H1 (cell line): ENCODE data around the gene RNF39. TPM values are rescaled to one million over a fixed set of nuclear protein-coding genes. Genes with fewer than 3 reads are reported as not detected.

Experiments
- CTCF ChIA-PET: fragments of 300-600 bp; sonication (Branson Sonifier 250); formaldehyde crosslinking; loops from one replicate; lab custom pipeline; 2021; ENCODE audit not compliant: partially characterized antibody; lab: Charles Lee
- POLR2A ChIA-PET: fragments of 300-600 bp; sonication (Branson Sonifier 250); formaldehyde crosslinking; loops from one replicate; lab custom pipeline; 2021; ENCODE audit warnings: inconsistent platforms; ENCODE audit not compliant: partially characterized antibody; lab: Charles Lee
- DNase-seq, 2 experiments: peaks; one replicate each; pipeline versions ENCODE4 v3.0.0 to v3.0.0-alpha.2; 2010 to 2022; ENCODE audit warnings: low spot score in 2 of 2, low read depth in 1 of 2, mixed read lengths in 1 of 2
- FAIRE-seq: peaks from 2 replicates; lab custom pipeline; 2011; peaks lifted over from hg19 to GRCh38; lab: Jason Lieb, UNC
- H2AFZ ChIP-seq: 2 replicates; pipeline ENCODE4 v1.8.1; 2012; ENCODE audit warnings: low read length, inconsistent platforms
- H2AK5ac ChIP-seq: 2 replicates; pipeline ENCODE4 v1.6.1; 2013; ENCODE audit warnings: low read depth, low read length
- H2BK120ac ChIP-seq: replicated peaks from 2 replicates; pipeline ENCODE3; 2013; ENCODE audit warnings: low read depth, low read length, inconsistent platforms
- H2BK12ac ChIP-seq: 2 replicates; pipeline ENCODE4 v1.6.1; 2013; ENCODE audit warnings: low read depth, low read length
- H2BK15ac ChIP-seq: 2 replicates; pipeline ENCODE4 v1.6.1; 2013; ENCODE audit warnings: low read length
- H2BK20ac ChIP-seq: 2 replicates; pipeline ENCODE4 v1.6.1; 2013; ENCODE audit warnings: low read length
- H2BK5ac ChIP-seq: 2 replicates; pipeline ENCODE4 v1.6.1; 2013; ENCODE audit warnings: low read depth, low read length
- H3K14ac ChIP-seq: 2 replicates; pipeline ENCODE4 v1.6.1; 2013; ENCODE audit warnings: inconsistent platforms; ENCODE audit not compliant: insufficient read length
- H3K18ac ChIP-seq: 2 replicates; pipeline ENCODE4 v1.6.1; 2013; ENCODE audit warnings: low read length; ENCODE audit errors: extremely low read depth
- H3K23ac ChIP-seq: 2 replicates; pipeline ENCODE4 v1.6.1; 2013; ENCODE audit warnings: inconsistent platforms; ENCODE audit not compliant: insufficient read length
- H3K23me2 ChIP-seq: 2 replicates; pipeline ENCODE4 v1.6.1; 2013; ENCODE audit warnings: low read depth, low read length
- H3K27ac ChIP-seq: 2 replicates; pipeline ENCODE4 v1.6.1; 2011; ENCODE audit warnings: low read depth, low read length, inconsistent platforms
- H3K27me3 ChIP-seq, 4 experiments: replicated peaks in 1 of 4; 1 replicate in 1 of 4; 2 replicates in 3 of 4; pipeline versions ENCODE4 v1.6.1 to v1.8.1; 2011 to 2013; ENCODE audit warnings: low read length in 3 of 4, mild to moderate bottlenecking in 3 of 4, inconsistent platforms in 2 of 4, mixed read lengths in 2 of 4, moderate library complexity in 1 of 4; ENCODE audit not compliant: control insufficient read depth in 3 of 4, insufficient read depth in 3 of 4; ENCODE audit errors: extremely low read depth in 1 of 4
- H3K36me3 ChIP-seq, 4 experiments: 2 replicates each; pipeline versions ENCODE4 v1.6.1 to v1.8.1; 2011 to 2013; ENCODE audit warnings: mild to moderate bottlenecking in 4 of 4, low read length in 3 of 4, moderate library complexity in 2 of 4, control low read depth in 1 of 4, inconsistent platforms in 1 of 4; ENCODE audit not compliant: insufficient read depth in 4 of 4, control insufficient read depth in 2 of 4
- H3K4ac ChIP-seq: replicated peaks from 2 replicates; pipeline ENCODE3; 2013; ENCODE audit warnings: low read length, low read depth, mixed read lengths, inconsistent platforms; ENCODE audit not compliant: insufficient read length
- H3K4me1 ChIP-seq, 4 experiments: replicated peaks in 1 of 4; 1 replicate in 1 of 4; 2 replicates in 3 of 4; pipeline versions ENCODE4 v1.6.1 to v1.8.1; 2011 to 2013; ENCODE audit warnings: low read length in 3 of 4, inconsistent platforms in 2 of 4, mixed read lengths in 1 of 4; ENCODE audit not compliant: insufficient read depth in 4 of 4, control insufficient read depth in 3 of 4
- H3K4me2 ChIP-seq, 2 experiments: 2 replicates each; pipeline versions ENCODE4 v1.6.1 to v1.8.1; 2011 to 2013; ENCODE audit warnings: low read depth in 2 of 2, low read length in 2 of 2, control low read depth in 1 of 2, inconsistent platforms in 1 of 2, mild to moderate bottlenecking in 1 of 2; ENCODE audit not compliant: insufficient read depth in 1 of 2
- H3K4me3 ChIP-seq, 4 experiments: fragments of 200-600, 300-600 bp in 1 of 4; sonication (generic), shearing (Covaris generic), sonication (Bioruptor Twin) in 1 of 4; 2 replicates each; pipeline versions ENCODE4 v1.5.1 to v1.8.1; 2011 to 2016; ENCODE audit warnings: low read length in 4 of 4, low read depth in 3 of 4, control low read depth in 2 of 4, inconsistent platforms in 2 of 4, mild to moderate bottlenecking in 2 of 4, mixed read lengths in 1 of 4, moderate library complexity in 1 of 4; ENCODE audit not compliant: insufficient read depth in 2 of 4; ENCODE audit errors: extremely low read depth in 1 of 4
- H3K56ac ChIP-seq: replicated peaks from 2 replicates; pipeline ENCODE3; 2013; ENCODE audit warnings: low read depth, mild to moderate bottlenecking, mixed read lengths, low read length, inconsistent platforms; ENCODE audit not compliant: insufficient read length
- H3K79me1 ChIP-seq: 2 replicates; pipeline ENCODE4 v1.6.1; 2013; ENCODE audit warnings: low read depth, low read length, control low read depth
- H3K79me2 ChIP-seq, 2 experiments: 2 replicates each; pipeline versions ENCODE4 v1.6.1 to v1.8.1; 2012 to 2013; ENCODE audit warnings: low read length in 2 of 2, mild to moderate bottlenecking in 2 of 2, inconsistent platforms in 1 of 2; ENCODE audit not compliant: insufficient read depth in 2 of 2, control insufficient read depth in 1 of 2
- H3K9ac ChIP-seq, 4 experiments: replicated peaks in 1 of 4; 1 replicate in 1 of 4; 2 replicates in 3 of 4; pipeline versions ENCODE4 v1.6.1 to v1.8.1; 2011 to 2013; ENCODE audit warnings: low read depth in 3 of 4, low read length in 3 of 4, control low read depth in 2 of 4, mild to moderate bottlenecking in 2 of 4, moderate library complexity in 2 of 4, inconsistent platforms in 1 of 4; ENCODE audit errors: extremely low read depth in 1 of 4
- H3K9me3 ChIP-seq, 2 experiments: 2 replicates each; pipeline versions ENCODE4 v1.6.1 to v1.8.1; 2012 to 2013; ENCODE audit warnings: mild to moderate bottlenecking in 2 of 2, moderate library complexity in 2 of 2, control low read depth in 1 of 2, inconsistent platforms in 1 of 2, low read depth in 1 of 2, low read length in 1 of 2, mixed read lengths in 1 of 2; ENCODE audit not compliant: insufficient read depth in 2 of 2
- H4K20me1 ChIP-seq, 2 experiments: replicated peaks in 1 of 2; 2 replicates each; pipeline versions ENCODE3 to v1.8.1; 2011 to 2013; ENCODE audit warnings: inconsistent platforms in 2 of 2, low read length in 2 of 2, mild to moderate bottlenecking in 1 of 2; ENCODE audit not compliant: insufficient read depth in 2 of 2, control insufficient read depth in 1 of 2
- H4K5ac ChIP-seq: 2 replicates; pipeline ENCODE4 v1.6.1; 2013; ENCODE audit warnings: low read length, low read depth, mixed read lengths, inconsistent platforms; ENCODE audit not compliant: insufficient read length
- H4K8ac ChIP-seq: 2 replicates; pipeline ENCODE4 v1.8.0; 2013; ENCODE audit warnings: mild to moderate bottlenecking, moderate library complexity, low read length, inconsistent platforms; ENCODE audit not compliant: insufficient read depth; ENCODE audit errors: extremely low read depth
- H4K91ac ChIP-seq: replicated peaks from 2 replicates; pipeline ENCODE3; 2013; ENCODE audit warnings: low read length, mixed read lengths, inconsistent platforms; ENCODE audit not compliant: insufficient read length
- CHD1 ChIP-seq: IDR thresholded peaks from 2 replicates; pipeline ENCODE4 v1.6.1; 2012; ENCODE audit warnings: low read depth, low read length, improper control_type of control experiment
- HDAC2 ChIP-seq, 2 experiments: fragments of 300-600 bp in 1 of 2; sonication (generic) in 1 of 2; IDR thresholded peaks; 2 replicates each; pipeline ENCODE4 v1.6.1; 2011 to 2012; ENCODE audit warnings: low read depth in 2 of 2, low read length in 2 of 2, mild to moderate bottlenecking in 2 of 2, moderate library complexity in 2 of 2, borderline replicate concordance in 1 of 2, inconsistent platforms in 1 of 2
- KDM5A ChIP-seq: fragments of 200-600 bp; IDR thresholded peaks from 2 replicates; pipeline ENCODE4 v1.7.1; 2012; ENCODE audit warnings: mild to moderate bottlenecking, low read length, inconsistent platforms, mixed read lengths
- POU5F1 ChIP-seq: IDR thresholded peaks from 2 replicates; pipeline ENCODE4 v1.6.1; 2011; ENCODE audit warnings: low read depth, mild to moderate bottlenecking, low read length, moderate library complexity
- SP4 ChIP-seq: IDR thresholded peaks from 2 replicates; pipeline ENCODE4 v1.6.1; 2012; ENCODE audit warnings: low read length, inconsistent platforms
- WGBS, 2 experiments: shearing (Covaris generic) in 1 of 2; methylation state at CpG; one replicate each; pipeline versions ENCODE4 v1.1.6 to v1.1.7; 2013 to 2015; ENCODE audit warnings: low lambda C conversion rate in 2 of 2, mixed read lengths in 2 of 2, inconsistent platforms in 1 of 2, low coverage in 1 of 2, missing lambda C conversion rate in 1 of 2; ENCODE audit not compliant: insufficient replicate concordance in 2 of 2, insufficient coverage in 1 of 2, insufficient read length in 1 of 2; ENCODE audit errors: extremely low coverage in 1 of 2, missing lambda C conversion rate in 1 of 2; 5-methylcytosine and 5-hydroxymethylcytosine counted together
- polyA plus RNA-seq, 7 experiments: library from polyadenylated mRNA; depleted of rRNA in 3 of 7; stranded (reverse) in 5 of 7; unstranded in 2 of 7; fragments of >200 nt in 5 of 7; fragments of 200-250 nt in 2 of 7; gene quantifications; 1 replicate in 5 of 7; 2 replicates in 1 of 7; 4 replicates in 1 of 7; pipeline versions ENCODE4 v1.2.1 to v1.2.3, GENCODE V29; 2011 to 2013; ENCODE audit warnings: missing spikeins in 2 of 7, mixed read lengths in 2 of 7
- total RNA-seq: library from RNA; stranded (reverse); fragmentation: NEBNext Ultra II Directional; extraction: Animal tissue kit (Norgen Biotek cat#: 25700); gene quantifications from 2 replicates; pipeline ENCODE4 v1.2.1, GENCODE V29; 2021
- TF ChIP-seq, protein P1 (sequence below), 3 experiments: IDR thresholded peaks; 1 replicate in 2 of 3; 2 replicates in 1 of 3; pipeline versions ENCODE4 v1.5.1 to v1.6.1; 2011; ENCODE audit warnings: low read length in 3 of 3, mild to moderate bottlenecking in 3 of 3, inconsistent platforms in 2 of 3, low read depth in 1 of 3, moderate library complexity in 1 of 3; ENCODE audit not compliant: insufficient read depth in 1 of 3; ENCODE audit errors: control extremely low read depth in 1 of 3
- TF ChIP-seq, protein P2 (sequence below): IDR thresholded peaks from 2 replicates; pipeline ENCODE4 v1.6.1; 2012; ENCODE audit warnings: inconsistent platforms
- TF ChIP-seq, protein P3 (sequence below): IDR thresholded peaks from 2 replicates; pipeline ENCODE4 v1.6.1; 2012; ENCODE audit warnings: low read length, inconsistent platforms
- TF ChIP-seq, protein P4 (sequence below): IDR thresholded peaks from 2 replicates; pipeline ENCODE4 v1.6.1; 2011; ENCODE audit warnings: low read depth, mild to moderate bottlenecking, low read length; ENCODE audit not compliant: insufficient read depth

The RNF39 gene
- total and polyA plus RNA-seq, 2 of the 8 experiments (the other 6 are each of a cell fraction or from before 2014, with no cell fraction given) = 1.4 to 2.3 TPM

DNA sequence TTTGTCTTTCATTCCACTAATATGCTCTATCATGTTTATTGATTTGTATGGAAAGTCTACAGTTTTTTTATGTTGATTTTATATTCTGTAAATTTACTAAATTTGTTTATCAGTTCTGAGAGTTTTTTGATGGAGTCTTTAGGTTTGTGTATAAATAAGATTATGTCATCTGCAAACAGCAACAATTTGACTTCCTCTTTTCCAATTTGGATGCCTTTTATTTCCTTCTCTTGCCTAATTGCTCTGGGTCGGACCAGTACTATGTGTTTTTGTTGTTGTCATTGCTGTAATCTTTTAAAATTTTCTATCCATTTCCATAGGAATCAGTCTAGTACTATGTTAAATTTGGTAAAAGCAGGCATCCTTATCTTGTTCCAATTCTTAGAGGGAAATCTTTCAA lies 46.0 kb downstream of the RNF39 start:
- Histone ChIP-seq H3K23me2 (no peaks in the 10 kb centered on the region), H2AK5ac (no peak overlapping the region), H2BK120ac (no peak overlapping the region), H3K23ac (no peak overlapping the region), H3K56ac (no peak overlapping the region), H3K9ac (no peak overlapping the region), H2BK20ac (no peak overlapping the region), H3K4me2 (no peak overlapping the region), H3K4me1 (no peaks in the 10 kb centered on the region), H3K36me3 (no peaks in the 10 kb centered on the region), H3K27me3 (no peaks in the 10 kb centered on the region), H3K9me3 (no peaks in the 10 kb centered on the region), H2BK5ac (no peak overlapping the region), H2BK12ac (no peak overlapping the region), H2AFZ (no peak overlapping the region), H4K20me1 (no peaks in the 10 kb centered on the region), H3K14ac (no peak overlapping the region), H4K91ac (no peak overlapping the region), H4K8ac (no peak overlapping the region), H3K18ac (no peak overlapping the region), H3K4ac (no peak overlapping the region), H3K79me1 (no peaks in the 10 kb centered on the region), H3K27ac (no peak overlapping the region), H2BK15ac (no peak overlapping the region), H4K5ac (no peak overlapping the region), H3K79me2 (no peaks in the 10 kb centered on the region), H3K4me3 (no peak overlapping the region)
- 83% methylated on average over 1 of the region's 1 CpG; no CpG with 5 or more reads in 1 of the 2 experiments for WGBS, 2 experiments
- DNase-seq (no peak), FAIRE-seq (no peak)
- CTCF ChIA-PET = no interaction called here
- POLR2A ChIA-PET = no interaction called here
- no peak for TF ChIP-seq POU5F1
- TF ChIP-seq, protein P1, sequence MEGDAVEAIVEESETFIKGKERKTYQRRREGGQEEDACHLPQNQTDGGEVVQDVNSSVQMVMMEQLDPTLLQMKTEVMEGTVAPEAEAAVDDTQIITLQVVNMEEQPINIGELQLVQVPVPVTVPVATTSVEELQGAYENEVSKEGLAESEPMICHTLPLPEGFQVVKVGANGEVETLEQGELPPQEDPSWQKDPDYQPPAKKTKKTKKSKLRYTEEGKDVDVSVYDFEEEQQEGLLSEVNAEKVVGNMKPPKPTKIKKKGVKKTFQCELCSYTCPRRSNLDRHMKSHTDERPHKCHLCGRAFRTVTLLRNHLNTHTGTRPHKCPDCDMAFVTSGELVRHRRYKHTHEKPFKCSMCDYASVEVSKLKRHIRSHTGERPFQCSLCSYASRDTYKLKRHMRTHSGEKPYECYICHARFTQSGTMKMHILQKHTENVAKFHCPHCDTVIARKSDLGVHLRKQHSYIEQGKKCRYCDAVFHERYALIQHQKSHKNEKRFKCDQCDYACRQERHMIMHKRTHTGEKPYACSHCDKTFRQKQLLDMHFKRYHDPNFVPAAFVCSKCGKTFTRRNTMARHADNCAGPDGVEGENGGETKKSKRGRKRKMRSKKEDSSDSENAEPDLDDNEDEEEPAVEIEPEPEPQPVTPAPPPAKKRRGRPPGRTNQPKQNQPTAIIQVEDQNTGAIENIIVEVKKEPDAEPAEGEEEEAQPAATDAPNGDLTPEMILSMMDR (IDR thresholded peaks at IDR 0.05; ENCODE audit: control extremely low read depth in 1 of 3, insufficient read depth in 1 of 3, low read depth in 1 of 3, low read length in 3 of 3) = no peak
- TF ChIP-seq HDAC2 (IDR thresholded peaks at IDR 0.05; ENCODE audit: borderline replicate concordance in 1 of 2, low read depth in 2 of 2, low read length in 2 of 2) = no peak
- no peak for TF ChIP-seq CHD1
- TF ChIP-seq, protein P2, sequence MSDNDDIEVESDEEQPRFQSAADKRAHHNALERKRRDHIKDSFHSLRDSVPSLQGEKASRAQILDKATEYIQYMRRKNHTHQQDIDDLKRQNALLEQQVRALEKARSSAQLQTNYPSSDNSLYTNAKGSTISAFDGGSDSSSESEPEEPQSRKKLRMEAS = no peak
- no peak for TF ChIP-seq SP4
- TF ChIP-seq, protein P3, sequence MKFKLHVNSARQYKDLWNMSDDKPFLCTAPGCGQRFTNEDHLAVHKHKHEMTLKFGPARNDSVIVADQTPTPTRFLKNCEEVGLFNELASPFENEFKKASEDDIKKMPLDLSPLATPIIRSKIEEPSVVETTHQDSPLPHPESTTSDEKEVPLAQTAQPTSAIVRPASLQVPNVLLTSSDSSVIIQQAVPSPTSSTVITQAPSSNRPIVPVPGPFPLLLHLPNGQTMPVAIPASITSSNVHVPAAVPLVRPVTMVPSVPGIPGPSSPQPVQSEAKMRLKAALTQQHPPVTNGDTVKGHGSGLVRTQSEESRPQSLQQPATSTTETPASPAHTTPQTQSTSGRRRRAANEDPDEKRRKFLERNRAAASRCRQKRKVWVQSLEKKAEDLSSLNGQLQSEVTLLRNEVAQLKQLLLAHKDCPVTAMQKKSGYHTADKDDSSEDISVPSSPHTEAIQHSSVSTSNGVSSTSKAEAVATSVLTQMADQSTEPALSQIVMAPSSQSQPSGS = no peak
- TF ChIP-seq KDM5A = no peak
- TF ChIP-seq, protein P4, sequence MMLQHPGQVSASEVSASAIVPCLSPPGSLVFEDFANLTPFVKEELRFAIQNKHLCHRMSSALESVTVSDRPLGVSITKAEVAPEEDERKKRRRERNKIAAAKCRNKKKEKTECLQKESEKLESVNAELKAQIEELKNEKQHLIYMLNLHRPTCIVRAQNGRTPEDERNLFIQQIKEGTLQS = no peak
